Neural progenitor cell (in vitro differentiated cells): Measurements from ENCODE around the gene TPCN2. TPM values are rescaled to one million over a fixed set of nuclear protein-coding genes. Genes with fewer than 3 reads are reported as not detected.
A peak's percentile ranks its signal among the peaks of the same experiment; 100 is the strongest.

Source experiments
- DNase-seq: peaks from one replicate; pipeline ENCODE4 v3.0.0-alpha.2; 2016; ENCODE audit warnings: low spot score
- H2AFZ ChIP-seq: fragments of 200-600 bp; sonication (generic); replicated peaks from 2 replicates; pipeline ENCODE4 v1.6.1; 2016; ENCODE audit warnings: antibody characterized with exemption
- H3F3A ChIP-seq: fragments of 200-600 bp; sonication (generic); 2 replicates; pipeline ENCODE4 v1.6.1; 2016; ENCODE audit warnings: antibody characterized with exemption, low read depth
- H3K27ac ChIP-seq: fragments of 200-600 bp; sonication (generic); 2 replicates; pipeline ENCODE4 v1.5.1; 2016; ENCODE audit warnings: mild to moderate bottlenecking
- H3K27me3 ChIP-seq: fragments of 200-600 bp; sonication (generic); 2 replicates; pipeline ENCODE4 v1.6.1; 2016; ENCODE audit warnings: mild to moderate bottlenecking, moderate library complexity
- H3K36me3 ChIP-seq: fragments of 200-600 bp; sonication (generic); 2 replicates; pipeline ENCODE4 v1.5.1; 2016
- H3K4me1 ChIP-seq: fragments of 200-600 bp; sonication (generic); 2 replicates; pipeline ENCODE4 v1.6.1; 2016; ENCODE audit warnings: mixed run types
- H3K4me2 ChIP-seq: fragments of 200-600 bp; sonication (generic); 2 replicates; pipeline ENCODE4 v1.6.1; 2016
- H3K4me3 ChIP-seq: fragments of 200-600 bp; sonication (generic); 2 replicates; pipeline ENCODE4 v1.5.1; 2016
- H3K79me2 ChIP-seq: fragments of 200-600 bp; sonication (generic); 2 replicates; pipeline ENCODE4 v1.6.1; 2016; ENCODE audit warnings: low read depth
- H3K9ac ChIP-seq: fragments of 200-600 bp; sonication (generic); 2 replicates; pipeline ENCODE4 v1.6.1; 2016
- H3K9me3 ChIP-seq: fragments of 200-600 bp; sonication (generic); 2 replicates; pipeline ENCODE4 v1.5.1; 2016; ENCODE audit warnings: low read depth
- H4K20me1 ChIP-seq: fragments of 200-600 bp; sonication (generic); 2 replicates; pipeline ENCODE4 v1.6.1; 2016; ENCODE audit warnings: low read depth
- H3K27ac Mint-ChIP-seq: 3 replicates; pipeline ENCODE4 v1.8.0; 2021; ENCODE audit warnings: mixed read lengths
- H3K27me3 Mint-ChIP-seq: 2 replicates; pipeline ENCODE4 v1.8.0; 2022; ENCODE audit warnings: low read depth, mild to moderate bottlenecking, inconsistent platforms, moderate library complexity, mixed read lengths; ENCODE audit not compliant: insufficient read depth
- H3K36me3 Mint-ChIP-seq: 3 replicates; pipeline ENCODE4 v1.8.0; 2021; ENCODE audit warnings: mixed read lengths
- H3K4me1 Mint-ChIP-seq: 3 replicates; pipeline ENCODE4 v1.8.0; 2021; ENCODE audit warnings: mixed read lengths
- H3K4me3 Mint-ChIP-seq: 3 replicates; pipeline ENCODE4 v1.8.0; 2021; ENCODE audit warnings: mild to moderate bottlenecking, moderate library complexity, mixed read lengths
- H3K9me3 Mint-ChIP-seq: 3 replicates; pipeline ENCODE4 v1.8.0; 2020; ENCODE audit warnings: mixed read lengths
- CTCF ChIP-seq: fragments of 200-600 bp; sonication (generic); IDR thresholded peaks from 2 replicates; pipeline ENCODE4 v1.5.1; 2017; ENCODE audit warnings: antibody characterized with exemption, mild to moderate bottlenecking
- EZH2 ChIP-seq: fragments of 200-600 bp; sonication (generic); IDR thresholded peaks from 2 replicates; pipeline ENCODE4 v1.6.1; 2017; ENCODE audit warnings: antibody characterized with exemption, mild to moderate bottlenecking, moderate library complexity
- EZH2phosphoT487 ChIP-seq: fragments of 200-600 bp; sonication (generic); IDR thresholded peaks from 2 replicates; pipeline ENCODE4 v1.6.1; 2017; ENCODE audit warnings: antibody characterized with exemption
- total RNA-seq: library from RNA; depleted of rRNA; stranded (reverse); fragments of >200 nt; gene quantifications from 2 replicates; pipeline ENCODE4 v1.2.3, GENCODE V29; 2015; ENCODE audit warnings: low replicate concordance

The TPCN2 gene
- total RNA-seq, 1 donor from 2014 or later = 7.2 TPM

- no peak overlapping the region for H2AFZ ChIP-seq
- H3K4me3 Mint-ChIP-seq = no peak overlapping the region
- peaks cover 3% of the 10 kb centered on the region for H3K36me3 Mint-ChIP-seq
- H3K4me1 ChIP-seq = peaks cover 45% of the 10 kb centered on the region
- H3K27me3 Mint-ChIP-seq = peaks cover 2% of the 10 kb centered on the region
- H3K27ac ChIP-seq = no peak overlapping the region
- no peaks in the 10 kb centered on the region for H3K27me3 ChIP-seq
- peaks cover 11% of the 10 kb centered on the region for H3K9me3 Mint-ChIP-seq
- peaks cover 19% of the 10 kb centered on the region for H3F3A ChIP-seq
- H3K4me3 ChIP-seq = no peak overlapping the region
- no peaks in the 10 kb centered on the region for H3K79me2 ChIP-seq
- TF ChIP-seq EZH2phosphoT487 (no peak), CTCF (no peak), EZH2 (no peak)
- H3K4me1 Mint-ChIP-seq = peaks cover 37% of the 10 kb centered on the region
- peak overlapping the region; percentile 92 for H3K27ac Mint-ChIP-seq
- no peak overlapping the region for H3K9ac ChIP-seq
- no peak for DNase-seq
- H3K9me3 ChIP-seq = no peaks in the 10 kb centered on the region
- no peak overlapping the region for H3K4me2 ChIP-seq
- no peaks in the 10 kb centered on the region for H4K20me1 ChIP-seq
- H3K36me3 ChIP-seq = no peaks in the 10 kb centered on the region
Measured at GRCh38 chr11:69153661-69154060, 104.9 kb downstream of the TPCN2 start.

GRCh38 chr11:69154211-69154913, 105.6 kb downstream of the TPCN2 start:
- peaks cover 45% of the 10 kb centered on the region for H3K4me1 ChIP-seq
- no peaks in the 10 kb centered on the region for H3K27me3 ChIP-seq
- TF ChIP-seq EZH2 = no peak
- no peak for TF ChIP-seq CTCF
- no peak for TF ChIP-seq EZH2phosphoT487
- peaks cover 8% of the 10 kb centered on the region for H3K9me3 Mint-ChIP-seq
- no peak overlapping the region for H3K27ac Mint-ChIP-seq
- no peaks in the 10 kb centered on the region for H3K36me3 Mint-ChIP-seq
- no peak overlapping the region for H3K9ac ChIP-seq
- no peak overlapping the region for H3K27ac ChIP-seq
- H3K79me2 ChIP-seq = no peaks in the 10 kb centered on the region
- peaks cover 37% of the 10 kb centered on the region for H3K4me1 Mint-ChIP-seq
- no peaks in the 10 kb centered on the region for H3K36me3 ChIP-seq
- no peaks in the 10 kb centered on the region for H3K9me3 ChIP-seq
- H3F3A ChIP-seq = peaks cover 19% of the 10 kb centered on the region
- H3K4me3 ChIP-seq = no peak overlapping the region
- H2AFZ ChIP-seq = no peak overlapping the region
- H3K4me2 ChIP-seq = no peak overlapping the region
- no peak overlapping the region for H3K4me3 Mint-ChIP-seq
- peaks cover 3% of the 10 kb centered on the region for H3K27me3 Mint-ChIP-seq
- no peaks in the 10 kb centered on the region for H4K20me1 ChIP-seq
- DNase-seq = no peak

DNA sequence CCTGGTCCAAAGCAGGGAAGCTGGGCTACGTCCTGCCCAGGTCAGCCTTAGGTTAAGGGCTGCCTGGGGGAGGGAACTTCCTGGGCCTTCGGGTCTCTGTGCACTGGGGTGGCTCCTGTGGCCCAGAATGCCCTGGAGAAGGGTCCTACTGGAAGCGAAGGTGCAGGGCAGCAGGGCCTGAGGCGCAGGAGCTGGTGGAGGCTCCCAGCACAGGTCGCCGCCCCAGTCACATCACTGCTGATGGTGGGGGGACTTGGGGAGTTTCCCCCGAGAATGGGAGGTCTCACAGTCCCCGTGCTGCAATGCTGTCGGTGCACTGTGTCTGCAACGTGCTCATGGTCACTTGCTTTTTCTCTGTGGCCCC, 106.2 kb downstream of the TPCN2 start:
- Histone ChIP-seq H3K9me3 (no peaks in the 10 kb centered on the region), H3K4me3 (no peak overlapping the region), H3K4me2 (no peak overlapping the region), H3K79me2 (no peaks in the 10 kb centered on the region), H2AFZ (no peak overlapping the region), H3K27me3 (no peaks in the 10 kb centered on the region), H3K36me3 (no peaks in the 10 kb centered on the region), H3F3A (peaks cover 19% of the 10 kb centered on the region), H3K4me1 (peaks cover 45% of the 10 kb centered on the region), H3K27ac (no peak overlapping the region), H3K9ac (no peak overlapping the region), H4K20me1 (no peaks in the 10 kb centered on the region)
- peaks cover 40% of the 10 kb centered on the region for H3K4me1 Mint-ChIP-seq
- peaks cover 13% of the 10 kb centered on the region for H3K9me3 Mint-ChIP-seq
- TF ChIP-seq EZH2phosphoT487 = no peak
- no peak for TF ChIP-seq CTCF
- no peak for TF ChIP-seq EZH2
- no peak for DNase-seq
- no peak overlapping the region for H3K4me3 Mint-ChIP-seq
- H3K27me3 Mint-ChIP-seq = peaks cover 3% of the 10 kb centered on the region
- peaks cover 4% of the 10 kb centered on the region for H3K36me3 Mint-ChIP-seq
- no peak overlapping the region for H3K27ac Mint-ChIP-seq
